OCI-LY7 (cell line): ENCODE measurements around the gene PLEKHA5. TPM values are rescaled to one million over a fixed set of nuclear protein-coding genes. Genes with fewer than 3 reads are reported as not detected.

Source experiments
- BruUV-seq: library from RNA; stranded (reverse); fragments of 400-500 nt; replicated peaks from 2 replicates; lab custom pipeline; 2021; lab: Mats Ljungman, UMichigan
- CTCF ChIA-PET: fragments of 300-600 bp; sonication (Branson Sonifier 250); formaldehyde crosslinking; loops from one replicate; lab custom pipeline; 2022; ENCODE audit warnings: antibody characterized with exemption; ENCODE audit not compliant: unreplicated experiment; lab: Charles Lee
- POLR2A ChIA-PET: fragments of 300-600 bp; sonication (Branson Sonifier 250); formaldehyde crosslinking; loops from one replicate; lab custom pipeline; 2022; ENCODE audit warnings: antibody characterized with exemption; lab: Charles Lee
- DNase-seq: peaks from one replicate; pipeline ENCODE4 v3.0.0-alpha.2; 2015; ENCODE audit warnings: low spot score
- H2AFZ ChIP-seq: fragments of 200-600 bp; sonication (generic), shearing (Covaris generic); 2 replicates; pipeline ENCODE4 v1.6.1; 2014; ENCODE audit warnings: mild to moderate bottlenecking, antibody characterized with exemption, low read length, moderate library complexity
- H3K27ac ChIP-seq: fragments of 200-600 bp; sonication (generic); 2 replicates; pipeline ENCODE4 v1.5.1; 2014; ENCODE audit warnings: mixed run types, low read depth, mild to moderate bottlenecking, moderate library complexity, low read length, inconsistent platforms; ENCODE audit not compliant: poor library complexity, severe bottlenecking
- H3K36me3 ChIP-seq: fragments of 200-600 bp; sonication (generic); 2 replicates; pipeline ENCODE4 v1.6.1; 2014; ENCODE audit warnings: mild to moderate bottlenecking, antibody characterized with exemption, low read length, moderate library complexity, mixed read lengths; ENCODE audit not compliant: insufficient read depth
- H3K4me1 ChIP-seq: fragments of 200-600 bp; sonication (generic); 2 replicates; pipeline ENCODE4 v1.5.1; 2014; ENCODE audit warnings: mild to moderate bottlenecking, low read length; ENCODE audit not compliant: insufficient read depth, poor library complexity, severe bottlenecking
- H3K4me2 ChIP-seq: fragments of 200-600 bp; sonication (generic); 2 replicates; pipeline ENCODE4 v1.6.1; 2014; ENCODE audit warnings: mild to moderate bottlenecking, low read length
- H3K4me3 ChIP-seq: fragments of 200-600 bp; sonication (generic); 2 replicates; pipeline ENCODE4 v1.5.1; 2014; ENCODE audit warnings: mild to moderate bottlenecking, low read depth, low read length; ENCODE audit not compliant: poor library complexity, severe bottlenecking
- H3K79me2 ChIP-seq: fragments of 200-600 bp; sonication (generic); 2 replicates; pipeline ENCODE4 v1.6.1; 2016; ENCODE audit warnings: low read depth, mild to moderate bottlenecking, low read length, moderate library complexity, mixed read lengths; ENCODE audit not compliant: insufficient read depth
- H3K9me2 ChIP-seq: fragments of 200-600 bp; sonication (generic); 2 replicates; pipeline ENCODE4 v1.6.1; 2016; ENCODE audit warnings: mild to moderate bottlenecking, low read length, mixed read lengths; ENCODE audit not compliant: insufficient read depth
- H3K9me3 ChIP-seq: fragments of 200-600 bp; sonication (generic); 2 replicates; pipeline ENCODE4 v1.6.1; 2014; ENCODE audit warnings: mild to moderate bottlenecking, mixed run types, low read length, mixed read lengths
- H4K20me1 ChIP-seq: fragments of 200-600 bp; sonication (generic); 2 replicates; pipeline ENCODE4 v1.6.1; 2014; ENCODE audit warnings: mild to moderate bottlenecking, antibody characterized with exemption, low read length, moderate library complexity, mixed read lengths; ENCODE audit not compliant: insufficient read depth
- CTCF ChIP-seq: fragments of 200-600 bp; sonication (generic); conservative IDR thresholded peaks from 2 replicates; pipeline ENCODE4 v1.5.1; 2014; ENCODE audit warnings: mild to moderate bottlenecking, antibody characterized with exemption, low read length, moderate library complexity, mixed read lengths
- EZH2phosphoT487 ChIP-seq: fragments of 200-600 bp; sonication (generic); IDR thresholded peaks from 2 replicates; pipeline ENCODE4 v1.6.1; 2018; ENCODE audit warnings: low read depth, borderline replicate concordance, mild to moderate bottlenecking, mixed run types, antibody characterized with exemption, low read length, moderate library complexity, mixed read lengths
- intact Hi-C: fragments of 100-400 bp; cut with micrococcal nuclease; formaldehyde crosslinking; loops from one replicate; pipeline ENCODE4 v1.10.0; 2022; ENCODE audit not compliant: unreplicated experiment
- total RNA-seq, 2 experiments: library from RNA; depleted of rRNA in 1 of 2; stranded (reverse); fragments of >200 nt in 1 of 2; shearing (Covaris generic) in 1 of 2; gene quantifications; 2 replicates each; pipeline ENCODE4 v1.2.3, GENCODE V29; 2014 to 2022

Gene PLEKHA5
- total RNA-seq, 2 experiments from 2014 or later: 2.7 TPM; not detected in 1

- no peak overlapping the region for H3K4me3 ChIP-seq
- H2AFZ ChIP-seq: no peak overlapping the region
- no peaks in the 10 kb centered on the region for H3K9me2 ChIP-seq
- H3K4me2 ChIP-seq: no peak overlapping the region
- intact Hi-C loops: no loop called here
- H3K79me2 ChIP-seq: no peaks in the 10 kb centered on the region
- TF ChIP-seq CTCF (no peak), EZH2phosphoT487 (no peak)
- CTCF ChIA-PET: no interaction called here
- no peak overlapping the region for H3K27ac ChIP-seq
- no peak for DNase-seq
- no peaks in the 10 kb centered on the region for H3K36me3 ChIP-seq
- no peaks in the 10 kb centered on the region for H3K4me1 ChIP-seq
- no peaks in the 10 kb centered on the region for H4K20me1 ChIP-seq
- no peaks in the 10 kb centered on the region for H3K9me3 ChIP-seq
- POLR2A ChIA-PET: no interaction called here
- no TSS peak for BruUV-seq
Measured at GRCh38 chr12:19205120-19205519, 75.6 kb downstream of the PLEKHA5 start.

- no peaks in the 10 kb centered on the region for H3K9me2 ChIP-seq
- CTCF ChIA-PET: no interaction called here
Measured at GRCh38 chr12:19206493-19207077, 77.1 kb downstream of the PLEKHA5 start.

More at GRCh38 chr12:19206493-19207077, 77.1 kb downstream of the PLEKHA5 start:
- Histone ChIP-seq H4K20me1 (no peaks in the 10 kb centered on the region), H3K27ac (no peak overlapping the region), H3K36me3 (no peaks in the 10 kb centered on the region), H2AFZ (no peak overlapping the region), H3K4me2 (no peak overlapping the region), H3K79me2 (no peaks in the 10 kb centered on the region), H3K4me3 (no peak overlapping the region), H3K4me1 (no peaks in the 10 kb centered on the region), H3K9me3 (no peaks in the 10 kb centered on the region)
- no peak for DNase-seq
- intact Hi-C loops: no loop called here
- TF ChIP-seq CTCF (no peak), EZH2phosphoT487 (no peak)
- POLR2A ChIA-PET: no interaction called here
- no TSS peak for BruUV-seq
